OCI-LY7 (cell line): ENCODE measurements around the gene CDK14.

Experiments
- EZH2phosphoT487 ChIP-seq: fragments of 200-600 bp; sonication (generic); IDR thresholded peaks from 2 replicates; pipeline ENCODE4 v1.6.1; 2018; ENCODE audit warnings: low read depth, borderline replicate concordance, mild to moderate bottlenecking, mixed run types, antibody characterized with exemption, low read length, moderate library complexity, mixed read lengths
- TF ChIP-seq, protein P1 (sequence below): fragments of 200-600 bp; sonication (generic); conservative IDR thresholded peaks from 2 replicates; pipeline ENCODE4 v1.5.1; 2014; ENCODE audit warnings: mild to moderate bottlenecking, antibody characterized with exemption, low read length, moderate library complexity, mixed read lengths

DNA sequence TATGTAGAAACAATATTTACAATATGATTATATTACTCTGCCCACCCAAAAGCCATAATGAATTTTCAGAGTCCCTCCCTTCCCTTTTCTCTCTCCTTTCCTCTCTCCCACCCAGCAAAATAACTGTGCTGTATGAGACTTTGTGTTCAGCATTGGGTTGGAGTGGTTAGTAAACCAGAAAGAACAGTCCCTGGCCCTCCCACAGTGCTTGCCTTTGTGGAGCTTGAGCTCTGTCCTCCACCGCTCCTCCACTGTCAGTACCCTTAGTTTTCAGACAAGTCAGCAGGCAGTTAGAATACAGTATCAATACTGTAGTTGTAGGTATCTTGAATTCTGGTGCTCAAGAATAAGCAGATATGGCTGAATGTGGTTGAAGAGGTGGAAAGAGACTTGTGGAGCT is 92.7 kb downstream of the CDK14 start:
- TF ChIP-seq EZH2phosphoT487, result no peak
- TF ChIP-seq, protein P1, sequence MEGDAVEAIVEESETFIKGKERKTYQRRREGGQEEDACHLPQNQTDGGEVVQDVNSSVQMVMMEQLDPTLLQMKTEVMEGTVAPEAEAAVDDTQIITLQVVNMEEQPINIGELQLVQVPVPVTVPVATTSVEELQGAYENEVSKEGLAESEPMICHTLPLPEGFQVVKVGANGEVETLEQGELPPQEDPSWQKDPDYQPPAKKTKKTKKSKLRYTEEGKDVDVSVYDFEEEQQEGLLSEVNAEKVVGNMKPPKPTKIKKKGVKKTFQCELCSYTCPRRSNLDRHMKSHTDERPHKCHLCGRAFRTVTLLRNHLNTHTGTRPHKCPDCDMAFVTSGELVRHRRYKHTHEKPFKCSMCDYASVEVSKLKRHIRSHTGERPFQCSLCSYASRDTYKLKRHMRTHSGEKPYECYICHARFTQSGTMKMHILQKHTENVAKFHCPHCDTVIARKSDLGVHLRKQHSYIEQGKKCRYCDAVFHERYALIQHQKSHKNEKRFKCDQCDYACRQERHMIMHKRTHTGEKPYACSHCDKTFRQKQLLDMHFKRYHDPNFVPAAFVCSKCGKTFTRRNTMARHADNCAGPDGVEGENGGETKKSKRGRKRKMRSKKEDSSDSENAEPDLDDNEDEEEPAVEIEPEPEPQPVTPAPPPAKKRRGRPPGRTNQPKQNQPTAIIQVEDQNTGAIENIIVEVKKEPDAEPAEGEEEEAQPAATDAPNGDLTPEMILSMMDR, result no peak
